Activated naive CD4-positive, alpha-beta T cell treated with anti-CD3 and anti-CD28 coated beads, Interleukin-2, amount 50 U/mL, for 72 hours (primary cell): ENCODE data around the gene TNFSF8. TPM values are rescaled to one million over a fixed set of nuclear protein-coding genes. Genes with fewer than 3 reads are reported as not detected.
A peak's percentile ranks its signal among the peaks of the same experiment; 100 is the strongest.

ENCODE experiments used
- ATAC-seq, 2 donors: fragments of 150-1000 bp; cut with Tn5 transposase; 2 replicates each; pipeline ENCODE4 v1.10.0; 2021; ENCODE audit warnings: mild to moderate bottlenecking in 2 of 2, moderate library complexity in 2 of 2
- DNase-seq, 2 donors: peaks; one replicate each; pipeline ENCODE4 v3.0.0; 2021 to 2022; ENCODE audit warnings: low spot score in 2 of 2
- H3K27ac Mint-ChIP-seq, 2 donors: one replicate each; pipeline ENCODE4 v1.8.0; 2022; ENCODE audit warnings: mild to moderate bottlenecking in 2 of 2, mixed read lengths in 2 of 2
- H3K36me3 Mint-ChIP-seq, 2 donors: one replicate each; pipeline ENCODE4 v1.8.0; 2022; ENCODE audit warnings: mixed read lengths in 2 of 2
- H3K9me3 Mint-ChIP-seq, 2 donors: one replicate each; pipeline ENCODE4 v1.8.0; 2022; ENCODE audit warnings: mixed read lengths in 2 of 2
- total RNA-seq, 2 donors: library from RNA; stranded (reverse); gene quantifications; one replicate each; pipeline ENCODE4 v1.2.3, GENCODE V29; 2022

Gene TNFSF8
- total RNA-seq, 2 donors from 2014 or later: 11.0 to 26.9 TPM

DNA sequence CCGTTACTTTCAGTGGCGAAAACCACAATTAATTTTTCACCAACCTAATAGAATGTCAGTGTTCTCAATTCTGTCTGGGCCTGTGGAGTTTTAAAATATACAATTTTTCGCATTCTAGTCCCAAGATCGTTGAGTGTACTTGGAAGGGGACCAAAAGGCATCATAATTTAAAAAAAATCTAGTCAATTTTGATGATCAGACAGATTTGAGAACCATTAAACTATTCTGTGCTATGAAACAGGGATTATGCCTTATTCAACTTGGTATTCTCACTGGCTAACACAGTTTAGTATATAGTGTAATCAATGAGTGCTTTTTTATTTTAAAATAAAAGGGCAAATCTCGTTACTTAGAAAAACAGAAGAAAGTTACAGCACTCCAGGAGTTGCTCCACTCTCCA, 63.1 kb downstream of the TNFSF8 start:
- peaks cover 6 to 8% of the 10 kb centered on the region in 2 donors for H3K9me3 Mint-ChIP-seq
- no peak for DNase-seq
- peaks cover 27 to 32% of the 10 kb centered on the region in 2 donors for H3K36me3 Mint-ChIP-seq
- no peak overlapping the region for H3K27ac Mint-ChIP-seq
- ATAC-seq: no peak

DNA sequence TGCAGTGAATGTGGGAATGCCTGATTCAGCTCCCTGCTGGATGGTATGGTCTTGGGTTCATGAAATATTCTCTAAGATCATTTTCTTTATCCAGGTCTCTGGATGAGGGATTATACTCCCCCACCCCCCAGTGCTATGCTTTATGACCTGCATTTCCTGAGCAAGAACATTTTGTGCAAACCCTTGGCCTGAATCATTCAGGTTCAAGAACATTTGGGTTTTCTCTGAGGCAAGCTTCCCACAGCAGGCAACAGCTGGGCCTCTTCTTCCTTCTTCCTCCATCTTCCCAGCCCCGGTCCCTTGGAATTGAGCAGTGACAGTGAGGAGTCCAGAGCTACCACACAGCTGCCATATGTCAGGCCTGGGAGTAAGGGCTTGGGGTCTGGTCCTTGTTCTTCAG, 65.9 kb downstream of the TNFSF8 start:
- DNase-seq: no peak
- Mint-ChIP-seq H3K27ac (no peak overlapping the region), H3K9me3 (no peaks in the 10 kb centered on the region), H3K36me3 (peaks cover 5 to 13% of the 10 kb centered on the region in 2 donors)
- no peak for ATAC-seq

DNA sequence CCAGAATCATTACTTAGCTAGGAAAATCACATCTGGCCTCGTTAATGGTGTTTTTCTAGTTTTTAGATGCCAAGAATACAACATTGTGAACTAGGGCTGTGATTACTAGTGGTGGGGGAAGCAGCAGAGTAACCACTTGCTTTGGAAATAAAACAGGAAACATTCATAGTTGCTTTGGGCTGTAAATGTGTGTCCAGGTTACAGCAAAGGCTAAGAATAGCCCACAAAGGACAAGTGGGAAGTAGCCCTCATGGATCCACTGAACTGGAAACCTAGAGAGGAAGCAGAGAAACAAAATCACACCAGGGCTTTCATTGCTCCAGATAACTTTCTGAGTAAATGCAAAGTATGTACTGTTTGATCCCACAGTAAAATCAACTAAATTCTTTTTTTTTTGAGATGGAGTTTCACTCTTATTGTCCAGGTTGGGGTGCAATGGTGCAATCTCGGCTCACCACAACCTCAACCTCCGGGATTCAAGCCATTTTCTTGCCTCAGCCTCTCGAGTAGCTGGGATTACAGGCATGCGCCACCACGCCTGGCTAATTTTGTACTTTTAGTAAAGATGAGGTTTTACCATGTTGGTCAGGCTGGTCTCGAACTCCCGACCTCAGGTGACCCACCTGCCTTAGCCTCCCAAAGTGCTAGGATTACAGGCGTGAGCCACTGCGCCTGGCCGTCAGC, 68.3 kb downstream of the TNFSF8 start:
- no peak for DNase-seq
- no peak for ATAC-seq

GRCh38 chr9:114861273-114861672, 69.1 kb downstream of the TNFSF8 start:
- ATAC-seq (no peak), DNase-seq (no peak)
- H3K9me3 Mint-ChIP-seq: peaks cover 7 to 8% of the 10 kb centered on the region in 2 donors
- H3K27ac Mint-ChIP-seq: no peak overlapping the region
- peaks cover 9 to 25% of the 10 kb centered on the region in 2 donors for H3K36me3 Mint-ChIP-seq

More for the DNA sequence above, 68.3 kb downstream of the TNFSF8 start:
- H3K9me3 Mint-ChIP-seq: peaks cover 7 to 8% of the 10 kb centered on the region in 2 donors
- H3K36me3 Mint-ChIP-seq: peaks cover 9 to 22% of the 10 kb centered on the region in 2 donors
- H3K27ac Mint-ChIP-seq: no peak overlapping the region

DNA sequence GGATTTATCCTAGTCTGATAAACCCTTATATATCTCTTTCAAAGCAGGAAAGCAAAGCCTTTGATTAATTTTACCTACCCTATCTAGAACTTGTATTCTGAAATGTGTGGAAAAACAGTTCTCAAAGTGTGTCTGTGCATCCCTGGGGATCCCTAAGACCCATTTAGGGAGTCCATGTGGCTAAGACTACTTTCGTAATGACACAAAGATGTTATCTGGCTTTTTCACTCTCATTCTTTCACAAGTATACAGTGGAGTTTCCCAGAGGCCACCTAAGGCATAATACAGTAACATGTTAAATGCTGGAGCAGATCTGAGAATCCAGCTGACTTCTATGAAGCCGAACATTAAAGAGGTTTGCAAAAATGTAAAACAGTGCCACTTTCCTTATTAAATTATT, 70.2 kb downstream of the TNFSF8 start:
- ATAC-seq (peak; percentile 49 to 80), DNase-seq (no peak)
- Mint-ChIP-seq H3K27ac (no peak overlapping the region), H3K9me3 (peaks cover 7 to 8% of the 10 kb centered on the region in 2 donors), H3K36me3 (peaks cover 9 to 27% of the 10 kb centered on the region in 2 donors)

GRCh38 chr9:114856942-114857315, 73.5 kb downstream of the TNFSF8 start:
- no peak overlapping the region for H3K27ac Mint-ChIP-seq
- no peak for ATAC-seq
- H3K9me3 Mint-ChIP-seq: peaks cover 7 to 8% of the 10 kb centered on the region in 2 donors

DNA sequence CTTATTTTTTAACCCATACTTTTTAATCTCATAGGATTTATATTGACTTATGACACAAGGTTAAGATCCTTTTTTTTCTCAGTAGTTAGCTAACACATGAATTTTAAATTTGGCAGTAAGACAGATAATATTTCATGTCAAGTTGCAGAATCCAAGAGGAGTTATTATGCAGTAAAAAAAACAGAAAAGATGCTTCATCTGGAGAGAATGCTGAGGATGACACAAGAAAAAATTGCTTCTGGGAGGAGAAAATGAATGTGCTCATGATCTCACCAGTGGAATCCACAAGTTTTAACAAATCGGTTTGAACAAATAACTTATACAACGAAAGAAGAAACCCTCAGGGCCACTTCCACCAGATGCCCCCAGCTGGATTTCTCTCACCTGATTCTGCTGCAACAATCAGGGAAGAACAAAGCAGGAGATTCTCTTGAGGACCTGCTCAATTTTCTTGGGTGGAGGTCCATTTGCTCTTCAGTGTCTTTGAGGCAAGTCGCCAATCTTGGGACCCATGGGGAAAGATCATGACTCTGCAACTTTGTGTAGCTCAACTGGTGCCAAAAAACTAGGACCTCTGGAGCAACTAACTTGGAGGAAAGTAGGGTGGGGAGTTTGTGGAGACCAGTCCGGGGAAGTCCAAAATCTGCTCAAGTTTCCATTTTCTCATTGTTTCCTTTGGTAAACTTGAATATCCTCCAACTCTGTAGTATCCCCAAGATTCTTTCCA, 74.0 kb downstream of the TNFSF8 start:
- no peak for ATAC-seq
- H3K9me3 Mint-ChIP-seq: peaks cover 7 to 9% of the 10 kb centered on the region in 2 donors
- no peak for DNase-seq
- H3K36me3 Mint-ChIP-seq: peaks cover 9 to 15% of the 10 kb centered on the region in 2 donors
- H3K27ac Mint-ChIP-seq: no peak overlapping the region

More at GRCh38 chr9:114856942-114857315, 73.5 kb downstream of the TNFSF8 start:
- DNase-seq: no peak
- peaks cover 9 to 15% of the 10 kb centered on the region in 2 donors for H3K36me3 Mint-ChIP-seq

- DNase-seq: no peak
- no peak for ATAC-seq
- Mint-ChIP-seq H3K9me3 (peaks cover 7 to 15% of the 10 kb centered on the region in 2 donors), H3K27ac (no peak overlapping the region), H3K36me3 (peaks cover 9 to 21% of the 10 kb centered on the region in 2 donors)
Observed at GRCh38 chr9:114855488-114855887, 74.9 kb downstream of the TNFSF8 start.

- peaks cover 7 to 15% of the 10 kb centered on the region in 2 donors for H3K9me3 Mint-ChIP-seq
- H3K36me3 Mint-ChIP-seq: peaks cover 9 to 21% of the 10 kb centered on the region in 2 donors
- DNase-seq: no peak
- no peak for ATAC-seq
- H3K27ac Mint-ChIP-seq: no peak overlapping the region
Observed at GRCh38 chr9:114854736-114855355, 75.5 kb downstream of the TNFSF8 start.

DNA sequence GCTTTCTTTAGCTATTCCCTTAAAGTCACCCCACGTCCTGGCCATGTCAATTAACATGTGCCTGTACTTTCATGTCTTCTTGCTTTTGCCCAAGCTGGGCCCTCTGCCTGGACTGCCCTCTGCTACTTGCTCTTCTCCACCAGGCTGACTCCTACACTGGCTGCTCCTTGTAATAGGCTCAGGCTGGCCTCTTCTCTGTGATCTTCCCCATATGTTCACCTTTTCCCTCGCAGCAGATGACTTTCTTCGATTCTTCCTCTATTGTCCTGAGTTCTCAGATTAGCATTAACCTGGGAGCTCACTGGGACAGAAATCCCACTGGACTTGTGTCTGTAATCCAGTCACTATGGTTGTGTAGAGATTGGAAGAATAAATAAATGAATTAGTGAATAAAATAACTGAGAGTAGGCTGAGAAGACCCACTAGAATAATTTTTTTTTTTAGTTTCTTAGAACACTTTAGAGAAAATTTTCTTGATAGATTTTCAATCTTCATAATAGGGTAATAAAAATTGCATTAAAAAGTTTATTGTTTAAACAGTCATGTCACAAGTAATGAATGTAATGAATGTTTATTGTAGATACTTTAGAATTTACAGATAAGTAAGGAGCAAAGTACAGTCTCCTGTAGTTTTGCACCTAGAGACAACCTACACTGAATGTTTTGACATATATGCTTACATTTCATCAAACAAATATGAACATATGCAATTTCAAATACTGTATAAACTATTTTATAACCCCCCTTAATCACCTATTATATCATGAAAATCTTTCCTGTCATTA, 77.1 kb downstream of the TNFSF8 start:
- no peak overlapping the region for H3K27ac Mint-ChIP-seq
- DNase-seq (no peak), ATAC-seq (no peak)
- peaks cover 0 to 7% of the 10 kb centered on the region in 2 donors for H3K9me3 Mint-ChIP-seq
- H3K36me3 Mint-ChIP-seq: peaks cover 0 to 13% of the 10 kb centered on the region in 2 donors

DNA sequence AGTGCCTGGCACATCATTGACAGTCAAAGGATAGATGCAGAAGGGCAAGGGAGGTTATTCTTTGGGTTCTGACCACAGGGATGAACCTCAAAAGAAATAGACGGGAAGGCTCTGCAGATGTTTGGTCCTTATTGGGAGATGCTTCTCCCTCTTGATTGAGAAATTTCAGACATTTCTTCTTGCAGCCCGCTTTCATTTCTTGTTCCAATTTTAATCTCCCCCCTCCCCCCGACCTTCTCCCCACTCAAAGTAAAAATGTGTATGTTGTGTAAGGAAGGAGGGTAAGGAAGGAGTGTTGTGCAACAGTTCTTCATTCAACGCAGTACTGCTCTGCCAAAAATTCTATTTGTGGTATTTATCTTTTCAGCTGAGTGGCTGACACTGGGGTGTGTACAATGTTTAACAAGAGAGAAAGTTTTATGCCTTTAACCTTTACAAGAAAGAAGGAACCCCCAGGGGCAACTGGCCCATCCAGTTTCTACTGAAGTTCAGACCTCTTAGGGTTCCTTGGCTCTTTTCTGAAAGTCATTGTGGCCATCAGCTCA, 78.3 kb downstream of the TNFSF8 start:
- Mint-ChIP-seq H3K36me3 (peaks cover 0 to 13% of the 10 kb centered on the region in 2 donors), H3K27ac (no peak overlapping the region), H3K9me3 (peaks cover 0 to 10% of the 10 kb centered on the region in 2 donors)
- no peak for DNase-seq
- no peak for ATAC-seq

GRCh38 chr9:114851306-114851705, 79.1 kb downstream of the TNFSF8 start:
- peaks cover 0 to 10% of the 10 kb centered on the region in 2 donors for H3K36me3 Mint-ChIP-seq
- DNase-seq: no peak
- peaks cover 0 to 10% of the 10 kb centered on the region in 2 donors for H3K9me3 Mint-ChIP-seq
- peak overlapping the region in 1 of 2 donors; percentile 8 for H3K27ac Mint-ChIP-seq
- ATAC-seq: peak in 1 of 2 donors; percentile 9

Other genes starting within 250 kb of the TNFSF8 start
- gene TEX48, start 248.4 kb downstream of the TNFSF8 start, total RNA-seq: not detected
- gene TNFSF15, start 124.6 kb downstream of the TNFSF8 start, total RNA-seq: under 1 TPM; 0.35 to 0.43 TPM
- gene TNC, start 187.6 kb upstream of the TNFSF8 start, total RNA-seq: not detected